Neural progenitor cell (in vitro differentiated cells): ENCODE results near the gene RELA.

ENCODE experiments used
- EZH2 ChIP-seq: fragments of 200-600 bp; sonication (generic); IDR thresholded peaks from 2 replicates; pipeline ENCODE4 v1.6.1; 2017; ENCODE audit warnings: antibody characterized with exemption, mild to moderate bottlenecking, moderate library complexity
- EZH2phosphoT487 ChIP-seq: fragments of 200-600 bp; sonication (generic); IDR thresholded peaks from 2 replicates; pipeline ENCODE4 v1.6.1; 2017; ENCODE audit warnings: antibody characterized with exemption

- TF ChIP-seq EZH2phosphoT487, result no peak
- no peak for TF ChIP-seq EZH2
Measured at GRCh38 chr11:65651589-65652510, 10.9 kb downstream of the RELA start.
